ENCODE results near the gene MINDY4. TPM values are rescaled to one million over a fixed set of nuclear protein-coding genes. Genes with fewer than 3 reads are reported as not detected.

The MINDY4 gene
- total and polyA plus RNA-seq, 10 of the 15 experiments (the other 5 are each of a cell fraction or from before 2014, with no cell fraction given): 0.10 to 0.90 (median 0.40) TPM

DNA sequence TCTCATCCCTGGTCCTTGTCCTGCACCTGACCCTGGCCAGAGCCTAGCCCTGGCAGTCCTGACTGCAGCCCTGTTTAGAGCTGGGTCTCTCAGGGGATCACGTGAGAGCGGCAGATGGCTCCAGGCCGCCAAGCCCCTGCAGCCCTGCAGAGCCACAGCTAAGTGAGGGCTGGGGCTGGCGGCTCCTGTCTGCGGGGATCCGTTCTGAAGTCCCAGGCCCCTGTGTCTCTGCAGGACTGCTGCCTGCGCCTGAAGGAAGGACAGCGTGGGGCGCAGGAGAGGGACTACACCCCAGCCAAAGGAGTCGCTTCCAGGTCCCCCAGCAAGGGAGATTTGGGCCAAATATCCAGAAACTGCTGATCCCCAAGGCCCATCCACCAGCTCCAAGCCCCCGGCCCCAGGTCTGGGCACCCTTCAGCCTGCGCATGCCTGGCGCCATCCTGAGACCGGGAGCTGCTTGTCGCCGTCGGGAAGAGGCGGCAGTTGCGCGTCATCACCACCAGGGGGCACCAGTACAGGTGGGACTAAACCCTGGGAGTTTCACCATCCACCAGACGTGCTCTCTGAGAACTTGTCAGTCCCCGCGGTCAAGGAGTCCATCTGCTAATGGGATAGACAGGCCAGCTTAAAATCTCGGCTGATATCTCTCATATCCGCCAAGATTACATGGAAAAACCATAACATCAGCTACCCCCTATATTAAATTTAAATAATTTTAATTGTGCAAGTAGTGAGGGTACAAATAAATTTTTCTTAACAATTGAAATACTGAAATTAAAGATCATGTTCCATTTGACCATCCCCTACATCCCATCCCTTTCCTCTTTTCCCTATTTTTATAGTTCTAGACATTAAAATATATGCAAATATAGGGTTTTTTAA is 167.5 kb downstream of the MINDY4 start:
- H3K4me3 ChIP-seq: no peak overlapping the region
- WGBS (ENCODE audit: insufficient coverage, insufficient replicate concordance, low lambda C conversion rate, missing lambda C conversion rate): 19% methylated on average over 25 of the region's 25 CpGs
- POLR2A ChIA-PET: no interaction called here
- H4K20me1 ChIP-seq (ENCODE audit: control insufficient read depth, insufficient read depth): no peaks in the 10 kb centered on the region
- H3K36me3 ChIP-seq (ENCODE audit: control insufficient read depth in 2 of 2, insufficient read depth in 2 of 2, low read length in 1 of 2): no peaks in the 10 kb centered on the region
- H3K9ac ChIP-seq (ENCODE audit: control insufficient read depth, insufficient read depth, low read length): no peak overlapping the region
- SMC1A ChIA-PET (ENCODE audit: uncharacterized antibody, unreplicated experiment): interaction anchor here (1.1 to 3.3 kb wide), 11 partner anchors 9 to 184 kb away, joined by 3 to 49 read pairs (median 6); no protein-coding TSS in a partner anchor
- FAIRE-seq (peak; percentile 99), DNase-seq (ENCODE audit: low read depth, low spot score) (peak; percentile 32), ATAC-seq (peak; percentile 93)
- RAD21 ChIA-PET (ENCODE audit: unreplicated experiment): interaction anchor here (1.0 to 2.6 kb wide), 9 partner anchors 14 to 184 kb away, joined by 3 to 28 read pairs (median 4); no protein-coding TSS in a partner anchor
- H3K79me2 ChIP-seq (ENCODE audit: control insufficient read depth, insufficient read depth, low read length): no peaks in the 10 kb centered on the region
- H3K4me1 ChIP-seq (ENCODE audit: control insufficient read depth, insufficient read depth, low read length): no peaks in the 10 kb centered on the region
- BruUV-seq (replicated peaks): no TSS peak
- no peak overlapping the region for H3K27ac ChIP-seq (ENCODE audit: control insufficient read depth, insufficient read depth)
- CTCF ChIA-PET: interaction anchor here (0.7 to 7.2 kb wide), 30 partner anchors 10 to 261 kb away, joined by 3 to 159 read pairs (median 4); no protein-coding TSS in a partner anchor
- H2AFZ ChIP-seq (ENCODE audit: control insufficient read depth, low read depth, low read length): no peak overlapping the region
- H3K4me2 ChIP-seq (ENCODE audit: control insufficient read depth, insufficient read depth): no peak overlapping the region
- in situ Hi-C loops (cut with MboI): no loop called here
- no peaks in the 10 kb centered on the region; a peak in 1 of 4 replicates for H3K27me3 ChIP-seq (replicated peaks in 1 of 2; ENCODE audit: control insufficient read depth in 2 of 2, insufficient read depth in 2 of 2, low read length in 1 of 2)
- intact Hi-C loops (cut with micrococcal nuclease; ENCODE audit: unreplicated experiment): loop anchor here (1.0 to 5.0 kb wide), 2 partner anchors 37 to 184 kb away; no protein-coding TSS in a partner anchor
- no peaks in the 10 kb centered on the region for H3K9me3 ChIP-seq (replicated peaks; ENCODE audit: control insufficient read depth, insufficient read depth, low read length)
- no peak for TF ChIP-seq FOXK2 (IDR thresholded peaks at IDR 0.05)
- TF ChIP-seq LARP7 (IDR thresholded peaks at IDR 0.05): no peak
- TF ChIP-seq FOS (IDR thresholded peaks at IDR 0.05; ENCODE audit: borderline replicate concordance, extremely low read depth, insufficient read length): no peak
- TF ChIP-seq NRF1 (conservative IDR thresholded peaks at IDR 0.05; ENCODE audit: low read depth, low read length): 0 out of 2 replicates have a peak, but pooled peaks have one; percentile 18
- TF ChIP-seq YY1 (IDR thresholded peaks at IDR 0.05; ENCODE audit: low read depth, low read length): peak; percentile 76
- TF ChIP-seq, protein P1, sequence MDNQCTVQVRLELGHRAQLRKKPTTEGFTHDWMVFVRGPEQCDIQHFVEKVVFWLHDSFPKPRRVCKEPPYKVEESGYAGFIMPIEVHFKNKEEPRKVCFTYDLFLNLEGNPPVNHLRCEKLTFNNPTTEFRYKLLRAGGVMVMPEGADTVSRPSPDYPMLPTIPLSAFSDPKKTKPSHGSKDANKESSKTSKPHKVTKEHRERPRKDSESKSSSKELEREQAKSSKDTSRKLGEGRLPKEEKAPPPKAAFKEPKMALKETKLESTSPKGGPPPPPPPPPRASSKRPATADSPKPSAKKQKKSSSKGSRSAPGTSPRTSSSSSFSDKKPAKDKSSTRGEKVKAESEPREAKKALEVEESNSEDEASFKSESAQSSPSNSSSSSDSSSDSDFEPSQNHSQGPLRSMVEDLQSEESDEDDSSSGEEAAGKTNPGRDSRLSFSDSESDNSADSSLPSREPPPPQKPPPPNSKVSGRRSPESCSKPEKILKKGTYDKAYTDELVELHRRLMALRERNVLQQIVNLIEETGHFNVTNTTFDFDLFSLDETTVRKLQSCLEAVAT (IDR thresholded peaks at IDR 0.05): no peak
- TF ChIP-seq CBX5 (IDR thresholded peaks at IDR 0.05; ENCODE audit: low read depth): no peak
- TF ChIP-seq ZSCAN29 (IDR thresholded peaks at IDR 0.05): no peak
- TF ChIP-seq POLR2AphosphoS5 (IDR thresholded peaks at IDR 0.05; ENCODE audit: low read length): no peak
- TF ChIP-seq RELB (IDR thresholded peaks at IDR 0.05; ENCODE audit: low read depth): no peak
- no peak for TF ChIP-seq ZNF687 (IDR thresholded peaks at IDR 0.05)
- no peak for TF ChIP-seq SRF (IDR thresholded peaks at IDR 0.05; ENCODE audit: low read depth in 2 of 2, low read length in 2 of 2)
- no peak for TF ChIP-seq PML (IDR thresholded peaks at IDR 0.05; ENCODE audit: low read length)
